Left ventricle myocardium inferior (tissue), 1 donor: ENCODE measurements around the gene STAM. TPM values are rescaled to one million over a fixed set of nuclear protein-coding genes. Genes with fewer than 3 reads are reported as not detected.
"Not testable (repeated sequence)": the region's sequence is repeated elsewhere in the genome, so short reads cannot be mapped to it uniquely, and the experiment has no call there.

Experiments used
- DNase-seq: peaks from one replicate; pipeline ENCODE4 v3.0.0-alpha.2; 2020
- H3K27ac ChIP-seq: fragments of 200-600 bp; replicated peaks from 2 replicates; pipeline ENCODE4 v1.8.0; 2021
- H3K27me3 ChIP-seq: fragments of 200-600 bp; 2 replicates; pipeline ENCODE4 v1.8.0; 2021; ENCODE audit warnings: low read depth
- H3K36me3 ChIP-seq: fragments of 200-600 bp; 2 replicates; pipeline ENCODE4 v1.8.0; 2021
- H3K4me1 ChIP-seq: fragments of 200-600 bp; 2 replicates; pipeline ENCODE4 v1.8.0; 2021
- H3K4me3 ChIP-seq: fragments of 200-600 bp; 2 replicates; pipeline ENCODE4 v1.8.0; 2021; ENCODE audit warnings: mild to moderate bottlenecking, moderate library complexity
- H3K9me3 ChIP-seq: fragments of 200-600 bp; replicated peaks from 2 replicates; pipeline ENCODE4 v1.8.0; 2021
- intact Hi-C: fragments of 100-400 bp; cut with micrococcal nuclease; formaldehyde crosslinking; loops from one replicate; pipeline ENCODE4 v1.11.0; 2022
- total RNA-seq: library from RNA; stranded (reverse); fragmentation: NEBNext Ultra II Directional; extraction: Animal tissue kit (Norgen Biotek cat#: 25700); gene quantifications from one replicate; pipeline ENCODE4 v1.2.1, GENCODE V29; 2021
- TF ChIP-seq, protein P1 (sequence below): fragments of 200-600 bp; IDR thresholded peaks from 2 replicates; pipeline ENCODE4 v1.8.0; 2021; ENCODE audit warnings: antibody characterized with exemption, mild to moderate bottlenecking, borderline replicate concordance
- donor health status: DM: no; HTN: yes; CAD: no; lungs with severe emphysema.

Gene STAM
- total RNA-seq, 1 donor from 2014 or later = 21.3 TPM

DNA sequence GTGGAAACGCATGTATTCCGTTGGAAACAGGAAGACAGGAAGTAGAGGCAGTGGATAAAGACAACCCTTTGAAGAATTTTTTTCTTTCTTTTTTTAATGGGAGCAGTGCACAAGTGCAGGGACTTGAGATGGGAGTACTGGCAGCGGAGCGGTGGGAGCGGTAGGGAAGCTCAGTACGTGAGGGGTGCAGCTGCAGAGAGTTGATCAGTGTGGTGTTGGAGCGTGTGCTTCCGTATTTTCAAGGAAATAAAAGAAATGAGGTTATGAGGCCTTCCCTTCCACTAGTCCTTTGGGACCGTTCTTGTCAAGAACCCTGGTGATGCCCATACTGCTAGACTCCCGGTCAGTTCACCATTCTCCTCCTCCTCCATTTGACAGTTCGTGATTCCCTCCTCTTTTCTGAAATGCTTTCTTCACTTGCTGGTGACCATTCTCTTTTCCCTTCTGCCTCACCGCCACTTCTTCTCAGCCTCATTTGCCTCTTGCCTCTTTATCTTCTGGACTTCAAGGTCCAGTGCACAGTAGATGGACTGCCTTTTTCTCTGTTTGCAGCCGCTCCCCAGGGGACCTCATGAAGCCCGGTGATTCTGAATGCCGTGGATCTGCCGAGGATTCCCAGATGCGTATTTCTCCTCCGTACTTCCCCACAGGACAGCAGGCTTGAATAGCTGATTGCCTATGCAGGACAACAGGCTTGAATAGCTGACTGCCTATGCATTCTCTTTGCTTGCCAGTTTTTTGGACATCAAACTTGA lies 68.9 kb downstream of the STAM start:
- intact Hi-C loops = no loop called here
- peaks cover 19% of the 10 kb centered on the region for H3K4me1 ChIP-seq
- peak overlapping the region; percentile 56 for H3K27ac ChIP-seq
- no peaks in the 10 kb centered on the region for H3K9me3 ChIP-seq
- H3K4me3 ChIP-seq = peak overlapping the region; percentile 60
- H3K36me3 ChIP-seq = peaks cover 62% of the 10 kb centered on the region
- TF ChIP-seq, protein P1, sequence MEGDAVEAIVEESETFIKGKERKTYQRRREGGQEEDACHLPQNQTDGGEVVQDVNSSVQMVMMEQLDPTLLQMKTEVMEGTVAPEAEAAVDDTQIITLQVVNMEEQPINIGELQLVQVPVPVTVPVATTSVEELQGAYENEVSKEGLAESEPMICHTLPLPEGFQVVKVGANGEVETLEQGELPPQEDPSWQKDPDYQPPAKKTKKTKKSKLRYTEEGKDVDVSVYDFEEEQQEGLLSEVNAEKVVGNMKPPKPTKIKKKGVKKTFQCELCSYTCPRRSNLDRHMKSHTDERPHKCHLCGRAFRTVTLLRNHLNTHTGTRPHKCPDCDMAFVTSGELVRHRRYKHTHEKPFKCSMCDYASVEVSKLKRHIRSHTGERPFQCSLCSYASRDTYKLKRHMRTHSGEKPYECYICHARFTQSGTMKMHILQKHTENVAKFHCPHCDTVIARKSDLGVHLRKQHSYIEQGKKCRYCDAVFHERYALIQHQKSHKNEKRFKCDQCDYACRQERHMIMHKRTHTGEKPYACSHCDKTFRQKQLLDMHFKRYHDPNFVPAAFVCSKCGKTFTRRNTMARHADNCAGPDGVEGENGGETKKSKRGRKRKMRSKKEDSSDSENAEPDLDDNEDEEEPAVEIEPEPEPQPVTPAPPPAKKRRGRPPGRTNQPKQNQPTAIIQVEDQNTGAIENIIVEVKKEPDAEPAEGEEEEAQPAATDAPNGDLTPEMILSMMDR = no peak
- DNase-seq = no peak
- no peaks in the 10 kb centered on the region for H3K27me3 ChIP-seq

DNA sequence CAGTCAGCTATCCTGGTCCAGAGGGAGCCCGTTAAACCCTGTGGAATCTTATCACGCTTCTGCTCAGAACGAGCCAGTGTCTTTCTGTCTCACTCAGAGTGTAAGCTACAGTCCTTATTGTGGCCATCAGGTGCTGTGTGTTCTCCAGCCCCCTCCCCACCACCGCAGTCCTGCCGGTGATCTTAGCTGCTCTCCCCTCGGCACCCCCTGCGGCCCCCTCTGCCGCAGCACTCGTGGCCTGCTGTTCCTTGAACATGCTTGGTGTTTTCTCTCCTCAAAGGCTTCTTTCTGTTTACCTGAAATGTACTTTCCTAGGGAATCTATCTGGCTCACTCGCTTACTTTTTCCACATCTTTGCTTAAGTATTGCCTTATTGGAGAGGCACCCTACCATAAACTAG lies 69.8 kb downstream of the STAM start:
- TF ChIP-seq, protein P1 = no peak
- no peak for DNase-seq
- intact Hi-C loops = no loop called here
- Histone ChIP-seq H3K27me3 (no peaks in the 10 kb centered on the region), H3K27ac (no peak overlapping the region), H3K4me3 (no peak overlapping the region), H3K36me3 (peaks cover 55% of the 10 kb centered on the region), H3K4me1 (peaks cover 19% of the 10 kb centered on the region), H3K9me3 (no peaks in the 10 kb centered on the region)

DNA sequence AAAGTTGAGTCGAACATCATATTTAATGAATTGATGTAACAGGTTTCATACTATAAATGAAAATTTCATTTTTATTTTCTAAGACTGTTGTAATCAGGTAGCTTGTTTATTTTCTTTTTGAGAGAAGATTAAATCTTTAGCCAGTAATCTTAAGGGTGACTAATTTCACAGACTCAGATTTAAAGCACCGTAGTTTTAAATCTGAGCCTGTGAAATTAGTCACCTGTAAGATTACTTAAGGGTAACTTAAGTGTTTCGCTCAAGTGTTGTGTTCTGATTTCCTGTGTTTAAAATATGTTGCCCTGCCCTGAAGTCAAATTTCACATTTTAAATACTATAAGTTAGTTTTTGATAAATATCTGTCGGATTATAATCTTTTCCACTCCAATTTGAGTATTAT lies 72.2 kb downstream of the STAM start:
- peaks cover 43% of the 10 kb centered on the region for H3K36me3 ChIP-seq

DNA sequence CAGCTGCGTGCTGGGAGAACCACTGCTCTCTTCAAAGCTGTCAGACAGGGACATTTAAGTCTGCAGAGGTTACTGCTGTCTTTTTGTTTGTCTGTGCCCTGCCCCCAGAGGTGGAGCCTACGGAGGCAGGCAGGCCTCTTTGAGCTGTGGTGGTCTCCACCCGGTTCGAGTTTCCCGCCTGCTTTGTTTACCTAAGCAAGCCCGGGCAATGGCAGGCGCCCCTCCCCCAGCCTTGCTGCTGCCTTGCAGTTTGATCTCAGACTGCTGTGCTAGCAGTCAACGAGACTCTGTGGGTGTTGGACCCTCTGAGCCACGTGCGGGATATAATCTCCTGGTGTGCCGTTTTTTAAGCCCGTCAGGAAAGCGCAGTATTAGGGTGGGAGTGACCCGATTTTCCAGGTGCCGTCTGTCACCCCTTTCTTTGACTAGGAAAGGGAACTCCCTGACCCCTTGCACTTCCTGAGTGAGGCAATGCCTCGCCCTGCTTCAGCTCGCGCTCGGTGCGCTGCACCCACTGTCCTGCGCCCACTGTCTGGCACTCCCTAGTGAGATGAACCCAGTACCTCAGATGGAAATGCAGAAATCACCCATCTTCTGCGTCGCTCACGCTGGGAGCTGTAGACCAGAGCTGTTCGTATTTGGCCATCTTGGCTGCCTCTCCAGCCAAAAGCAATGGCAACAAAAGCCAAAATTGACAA lies 78.5 kb downstream of the STAM start:
- H3K36me3 ChIP-seq = peaks cover 13% of the 10 kb centered on the region
- intact Hi-C loops, H3K27me3 ChIP-seq, H3K27ac ChIP-seq, H3K4me3 ChIP-seq, DNase-seq, H3K4me1 ChIP-seq, H3K9me3 ChIP-seq: not testable (repeated sequence)

More for the DNA sequence above, 72.2 kb downstream of the STAM start:
- no peaks in the 10 kb centered on the region for H3K9me3 ChIP-seq
- TF ChIP-seq, protein P1 = no peak
- H3K27me3 ChIP-seq = no peaks in the 10 kb centered on the region
- intact Hi-C loops = no loop called here
- no peak overlapping the region for H3K27ac ChIP-seq
- no peak for DNase-seq
- H3K4me1 ChIP-seq = peaks cover 14% of the 10 kb centered on the region
- H3K4me3 ChIP-seq = no peak overlapping the region

DNA sequence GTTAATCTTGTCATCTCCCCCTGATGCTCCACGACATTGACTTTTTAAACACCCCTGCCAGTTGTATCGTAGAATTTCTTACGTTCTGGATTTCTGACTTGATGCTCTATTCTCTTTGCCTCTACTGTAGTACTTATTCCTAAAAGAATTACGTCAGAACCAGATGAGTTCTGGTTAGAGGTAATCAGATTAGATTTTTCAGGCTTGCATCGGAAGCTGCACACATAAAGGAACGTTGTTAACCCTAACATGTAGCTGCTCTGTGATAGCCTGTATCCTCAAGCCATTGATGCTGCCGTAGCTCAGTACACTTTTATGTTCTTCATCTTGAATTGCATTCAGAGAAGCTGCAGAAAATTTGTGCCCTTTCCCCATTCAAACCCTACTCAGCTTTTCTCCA lies 81.8 kb downstream of the STAM start:
- H3K9me3 ChIP-seq = no peaks in the 10 kb centered on the region
- H3K36me3 ChIP-seq = peaks cover 10% of the 10 kb centered on the region
- TF ChIP-seq, protein P1 = no peak
- no peak overlapping the region for H3K27ac ChIP-seq
- H3K27me3 ChIP-seq = no peaks in the 10 kb centered on the region
- no peaks in the 10 kb centered on the region for H3K4me1 ChIP-seq
- H3K4me3 ChIP-seq = no peak overlapping the region
- DNase-seq = no peak
- intact Hi-C loops = no loop called here

DNA sequence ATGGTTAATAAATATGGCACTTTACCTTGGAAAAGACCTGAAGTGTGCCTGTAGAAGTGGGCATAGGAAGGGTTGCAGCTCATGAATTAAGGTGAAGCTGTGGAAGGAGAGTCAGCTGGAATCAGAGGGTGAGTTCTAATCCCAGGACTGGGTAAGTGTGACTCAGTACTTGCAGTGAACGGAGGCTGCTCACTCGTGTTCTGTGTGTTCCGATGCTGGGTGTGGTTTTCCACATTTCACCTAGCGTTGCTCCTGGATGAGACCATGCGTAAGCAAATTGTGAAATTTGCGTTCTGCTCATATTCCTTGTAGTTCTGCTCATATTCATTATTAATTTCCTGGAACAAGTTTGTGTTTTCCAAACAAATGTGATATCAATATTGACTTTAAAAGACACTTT lies 85.7 kb downstream of the STAM start:
- DNase-seq = no peak
- intact Hi-C loops = loop anchor here (10.0 kb wide), 1 partner anchor 485 kb away; no protein-coding TSS in a partner anchor
- Histone ChIP-seq H3K4me1 (peaks cover 3% of the 10 kb centered on the region), H3K4me3 (no peak overlapping the region), H3K36me3 (no peaks in the 10 kb centered on the region), H3K27ac (no peak overlapping the region), H3K27me3 (no peaks in the 10 kb centered on the region), H3K9me3 (no peaks in the 10 kb centered on the region)
- TF ChIP-seq, protein P1 = no peak
